Measurements from ENCODE around the gene CLTCL1.

- TF ChIP-seq CTCF (IDR thresholded peaks at IDR 0.05 in 8 of 11, conservative IDR thresholded peaks at IDR 0.05 in 3 of 11) (no peak), POLR2AphosphoS5 (IDR thresholded peaks at IDR 0.05) (no peak)
Measured at GRCh38 chr22:19260194-19260593, 31.3 kb downstream of the CLTCL1 start.
